ENCODE data around the gene ENG.
"Not testable (repeated sequence)": the region's sequence is repeated elsewhere in the genome, so short reads cannot be mapped to it uniquely, and the experiment has no call there.

ENG gene

GRCh38 chr9:127878001-127878651 is 23.7 kb upstream of the ENG start:
- no peak for DNase-seq

- no peak for DNase-seq
Observed at GRCh38 chr9:127877566-127877998, 23.1 kb upstream of the ENG start, which contains the start of gene AK1. Gene AK1, minus strand, starts transcription at chr9:127877675. Its CDS starts 3,058 bp downstream, at chr9:127874617.

DNA sequence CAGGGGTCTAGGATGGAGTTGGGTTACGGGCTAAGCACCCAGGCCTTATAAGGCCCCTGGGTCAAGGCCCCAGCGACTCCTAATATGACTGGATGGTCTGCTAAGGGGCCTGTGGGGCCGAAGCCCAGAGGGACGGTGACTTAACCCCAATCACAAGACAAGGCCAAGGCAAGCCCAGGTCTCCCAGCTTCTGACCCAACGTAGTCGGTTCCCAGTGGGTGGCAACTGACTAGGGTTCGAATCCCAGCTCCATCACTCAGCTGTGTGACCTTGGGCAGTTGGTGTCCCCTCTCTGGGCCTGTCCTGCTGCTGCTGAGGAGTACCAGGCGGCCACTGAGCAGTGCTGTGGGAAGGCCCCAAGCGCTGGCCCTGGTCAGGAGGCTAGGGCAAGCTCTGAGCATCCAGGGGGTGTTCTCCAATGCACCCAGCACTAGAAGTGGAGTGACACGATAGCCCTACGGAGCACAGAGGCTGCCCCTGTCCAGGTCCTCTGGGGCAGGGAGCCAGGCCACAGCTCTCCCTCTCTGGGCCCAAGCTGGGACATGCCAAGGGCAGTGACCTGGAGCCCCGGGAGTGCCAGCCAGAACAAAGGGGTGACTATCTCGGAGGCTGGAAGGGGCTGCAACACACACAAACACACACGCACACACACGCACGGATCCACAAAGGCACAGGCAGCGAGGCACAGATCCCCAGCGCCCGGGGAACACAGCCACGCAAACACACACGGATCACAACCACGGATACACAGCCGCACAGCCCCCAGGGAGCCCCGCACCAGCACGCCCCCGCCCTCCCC is 22.5 kb upstream of the ENG start:
- DNase-seq = no peak

DNA sequence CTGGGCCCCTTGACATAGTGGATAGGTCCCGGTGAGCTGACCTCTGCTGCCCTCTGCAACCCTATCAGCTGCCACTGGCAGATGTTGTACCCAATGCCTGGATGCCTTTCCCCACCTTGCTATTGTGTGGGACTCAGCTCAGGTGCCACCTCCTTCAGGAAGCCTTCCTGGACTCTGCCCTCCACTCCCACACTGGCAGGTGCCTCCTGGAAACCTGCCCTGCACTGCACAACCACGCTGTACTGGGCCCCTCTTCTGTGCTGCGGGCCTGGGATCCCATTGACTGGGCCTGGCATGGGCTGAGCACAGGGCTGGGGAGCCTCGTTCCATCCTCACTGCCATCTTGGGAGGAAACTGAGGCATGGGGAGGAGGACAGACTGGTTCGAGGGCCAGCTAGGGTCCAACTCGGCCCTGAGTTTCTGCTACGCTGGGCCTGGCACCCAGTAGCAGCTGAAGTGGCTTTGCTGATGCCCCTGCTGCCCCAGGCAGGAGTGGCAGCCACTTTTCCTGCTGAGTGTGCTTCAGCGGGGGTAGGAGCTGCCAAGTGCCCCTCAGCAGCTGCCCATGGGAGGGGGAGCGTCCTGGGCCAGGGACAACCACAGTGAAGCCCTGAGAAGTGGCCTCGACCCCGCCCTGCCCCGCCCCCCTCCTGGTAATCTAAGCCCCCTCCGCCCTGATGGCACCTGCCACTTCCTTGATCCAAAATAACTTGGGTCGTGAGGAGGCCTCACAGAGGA is 21.7 kb upstream of the ENG start:
- DNase-seq = no peak

DNA sequence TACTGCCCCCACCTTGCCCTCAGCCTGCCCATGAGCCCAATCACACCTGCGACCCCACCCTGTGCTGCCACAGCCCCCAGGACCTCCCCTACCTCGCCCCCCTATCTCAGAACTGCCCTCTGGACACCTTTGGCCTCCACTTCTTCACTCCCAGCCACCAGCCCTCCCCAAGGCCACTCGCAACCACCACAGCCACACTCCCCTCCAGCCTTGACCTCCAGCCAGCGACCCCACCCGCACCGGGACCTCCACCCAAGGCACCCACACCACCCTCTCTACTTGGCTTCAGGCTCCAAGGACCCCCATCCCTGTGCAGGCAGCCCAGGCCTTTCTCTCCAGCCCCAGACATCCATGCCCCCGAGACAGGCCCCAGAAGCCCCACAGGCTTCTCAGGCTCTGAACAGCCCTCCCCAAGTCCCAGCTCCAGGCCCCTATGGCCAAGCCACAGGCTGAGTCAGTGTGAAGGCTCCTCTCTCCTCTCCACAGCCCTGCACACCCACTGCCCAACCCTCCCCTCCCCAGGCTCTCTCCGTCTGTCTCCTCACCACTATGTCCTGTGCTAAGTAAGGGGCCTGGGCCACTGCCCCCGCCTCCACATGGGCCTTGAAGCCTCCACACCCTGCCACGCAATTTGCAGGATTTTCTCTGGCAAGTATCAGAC is 21.0 kb upstream of the ENG start:
- DNase-seq = no peak

DNA sequence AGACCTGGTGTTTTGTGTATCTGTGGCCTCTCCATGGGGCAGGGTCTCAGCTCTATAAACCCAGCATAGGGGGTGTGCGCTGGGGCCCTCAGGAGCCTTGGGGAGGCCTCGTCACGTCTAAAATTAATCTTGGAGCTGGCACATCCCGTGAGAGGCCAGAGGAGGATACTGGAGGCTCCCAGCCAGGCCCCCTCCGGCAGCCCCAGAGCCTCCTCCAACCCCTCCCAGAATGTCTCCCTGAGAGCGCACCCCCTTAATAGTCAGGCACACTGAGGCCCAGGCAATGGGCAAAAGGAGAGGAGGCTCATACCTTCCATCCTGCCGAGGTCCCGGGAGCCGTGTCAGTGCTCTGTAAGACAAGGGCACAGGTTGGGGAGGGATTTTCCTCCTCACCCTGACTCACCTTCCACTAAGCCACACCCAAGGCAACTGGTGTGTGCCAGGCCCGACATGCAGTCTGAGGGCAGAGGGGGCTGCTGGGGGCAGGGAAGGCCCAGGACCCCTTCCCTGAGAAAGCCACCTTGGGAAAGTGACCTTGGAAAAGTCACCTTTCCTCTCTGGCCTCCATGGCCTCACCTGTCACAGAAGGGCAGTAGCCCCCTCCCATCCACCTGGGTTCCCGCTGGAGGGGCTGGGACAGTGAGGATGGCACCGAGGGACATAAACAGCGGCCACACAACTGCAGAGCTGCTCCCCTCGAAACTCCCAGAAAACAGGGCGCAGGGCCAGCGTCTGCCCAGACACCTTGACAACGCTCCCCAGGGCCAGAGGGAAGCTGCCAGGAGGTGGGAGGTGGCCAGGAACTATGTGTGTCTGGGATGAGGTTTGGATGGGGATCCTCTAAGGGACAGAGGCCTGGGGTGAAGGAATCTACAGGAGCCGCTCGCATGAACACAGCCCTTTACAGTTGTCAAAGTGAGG is 20.1 kb upstream of the ENG start:
- no peak for DNase-seq

DNA sequence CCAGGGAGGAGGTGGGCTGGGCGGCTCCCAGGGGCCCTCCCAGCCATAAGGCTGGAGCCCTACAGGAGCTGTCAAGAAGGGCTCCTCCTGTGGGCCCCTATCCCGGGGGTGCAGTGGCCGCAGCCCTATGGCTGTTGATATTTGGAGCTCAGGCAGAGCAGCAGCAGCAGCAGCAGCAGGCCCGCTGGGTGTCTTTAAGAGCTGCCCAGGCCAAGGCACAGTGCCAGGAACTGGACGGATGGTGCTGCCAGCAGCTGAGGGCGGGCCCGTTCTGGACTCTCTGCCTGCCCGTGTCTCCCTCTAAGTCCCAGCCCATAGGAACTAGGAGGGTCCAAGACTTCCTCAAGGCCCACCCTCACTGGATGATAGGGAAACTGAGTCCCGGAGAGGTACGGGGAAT is 19.4 kb upstream of the ENG start:
- DNase-seq = no peak

DNA sequence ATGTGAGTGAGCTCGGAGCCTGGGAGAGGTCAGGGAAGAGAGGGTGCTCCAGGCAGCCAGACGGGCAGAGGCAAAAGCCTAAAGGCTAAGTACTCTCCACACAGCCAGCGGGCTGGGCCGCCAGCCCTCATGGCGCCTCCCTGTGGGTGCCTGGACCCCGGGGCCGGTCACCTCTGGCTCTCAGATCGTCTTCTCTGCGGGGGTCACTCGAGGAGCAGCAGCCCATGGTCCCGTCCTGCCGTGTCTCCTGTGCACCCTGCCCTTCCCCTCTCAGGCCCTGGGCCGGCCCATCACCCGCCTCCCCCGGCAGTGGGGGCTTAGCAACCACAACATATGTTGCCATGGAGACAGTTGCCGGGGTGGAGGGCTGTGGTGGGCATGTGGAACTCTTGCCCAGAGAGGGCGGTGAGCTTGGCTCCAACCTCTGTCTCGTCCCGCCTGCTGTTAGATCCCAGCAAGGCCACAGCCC is 18.8 kb upstream of the ENG start:
- no peak for DNase-seq

DNA sequence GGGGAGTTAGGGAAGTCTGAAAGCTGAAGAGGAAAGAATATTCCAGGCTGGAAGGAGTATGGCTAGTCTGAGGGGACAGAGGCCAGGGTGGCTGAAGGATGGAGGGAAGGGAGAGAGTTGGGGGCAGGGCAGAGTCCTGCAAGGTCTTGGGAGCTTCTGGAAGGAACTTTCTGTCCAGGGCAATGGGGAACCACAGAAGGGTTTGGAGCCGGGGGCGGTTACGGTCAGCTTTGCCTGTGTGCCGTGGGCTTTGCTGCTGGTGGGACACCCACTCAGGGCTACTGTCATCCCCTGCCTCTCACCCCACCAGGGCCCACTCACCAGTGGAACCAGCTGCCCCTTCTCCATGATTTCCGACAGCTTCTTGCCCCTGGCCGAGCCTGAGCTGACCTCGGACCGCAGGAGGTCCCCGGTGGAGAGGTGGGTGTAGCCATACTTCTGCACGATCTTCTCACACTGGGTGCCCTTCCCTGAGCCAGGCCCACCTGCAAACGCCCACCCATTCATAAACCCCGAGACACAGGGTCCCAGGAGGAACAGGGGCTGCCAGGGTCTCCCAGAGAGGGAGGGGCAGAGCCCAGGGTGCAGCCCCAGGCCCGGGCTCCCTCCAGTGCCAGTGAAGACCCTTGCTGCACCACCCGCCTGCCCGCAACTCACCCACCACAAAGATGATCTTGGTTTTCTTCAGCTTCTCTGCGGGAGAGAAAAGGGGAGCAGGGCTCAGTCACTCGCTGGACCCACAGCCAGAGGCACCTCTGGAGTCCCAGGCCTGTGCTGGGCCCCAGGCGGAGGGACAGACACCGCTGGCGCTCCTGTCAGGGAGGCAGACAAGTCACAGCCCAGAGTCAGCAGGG is 18.1 kb upstream of the ENG start:
- no peak for DNase-seq

- DNase-seq = no peak
Observed at GRCh38 chr9:127871531-127871930, 17.1 kb upstream of the ENG start.

- no peak for DNase-seq
Observed at GRCh38 chr9:127870887-127871286, 16.4 kb upstream of the ENG start.

DNA sequence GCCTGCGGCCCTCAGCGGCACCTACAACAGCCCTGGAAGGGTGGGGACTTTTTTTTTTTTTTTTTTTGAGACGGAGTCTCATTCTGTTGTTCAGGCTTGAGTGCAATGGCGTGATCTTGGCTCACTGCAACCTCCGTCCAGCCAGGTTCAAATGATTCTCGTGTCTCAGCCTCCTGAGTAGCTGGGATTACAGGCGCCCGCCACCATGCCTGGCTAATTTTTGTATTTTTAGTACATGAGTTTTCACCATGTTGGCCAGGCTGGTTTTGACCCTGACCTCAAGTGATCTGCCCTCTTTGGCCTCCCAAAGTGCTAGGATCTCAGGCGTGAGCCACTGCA is 15.7 kb upstream of the ENG start:
- DNase-seq = not testable (repeated sequence)

DNA sequence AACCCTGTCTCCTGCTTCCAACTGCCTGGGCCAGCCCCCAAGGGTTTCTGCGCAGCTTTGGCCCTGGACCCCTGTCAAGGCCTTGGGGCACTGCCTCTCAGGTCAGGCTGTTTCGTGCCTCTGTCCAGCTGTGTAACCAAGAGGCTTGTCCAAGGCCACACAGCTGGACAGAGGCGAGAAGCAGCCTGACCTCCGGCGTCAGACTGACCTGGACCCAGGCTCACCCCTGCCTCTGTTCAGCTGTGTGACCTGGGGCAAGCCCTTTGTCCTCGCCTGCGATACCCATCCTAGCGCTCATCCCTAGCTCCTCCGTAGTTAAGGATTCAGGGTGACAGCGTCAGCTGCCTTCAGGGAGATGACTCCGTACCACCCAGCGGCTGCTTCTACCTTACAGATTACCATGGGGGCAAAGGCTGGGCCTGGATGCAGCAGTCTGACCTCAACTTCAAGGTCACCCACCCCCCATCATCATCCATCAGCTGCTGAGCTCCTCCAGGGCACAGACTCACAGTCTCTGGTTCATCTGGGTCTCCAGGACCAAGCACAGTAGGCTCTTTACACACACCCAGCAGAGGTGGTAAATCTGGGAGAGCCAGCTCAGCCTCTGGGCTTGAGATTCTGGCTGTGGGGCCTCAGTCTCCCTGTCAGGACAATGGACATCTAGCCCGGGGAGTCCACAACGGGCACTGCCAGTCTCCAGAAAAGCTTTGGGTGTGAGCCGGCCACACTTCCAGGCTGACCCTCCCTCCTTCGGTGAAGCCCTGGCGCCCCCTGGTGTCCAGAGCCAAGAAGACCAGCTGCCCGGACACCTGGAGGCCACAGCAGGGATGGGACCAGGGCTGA is 15.1 kb upstream of the ENG start:
- peak; percentile 82 to 84 for DNase-seq

- DNase-seq = no peak
Observed at GRCh38 chr9:127868278-127868902, 13.9 kb upstream of the ENG start.

DNA sequence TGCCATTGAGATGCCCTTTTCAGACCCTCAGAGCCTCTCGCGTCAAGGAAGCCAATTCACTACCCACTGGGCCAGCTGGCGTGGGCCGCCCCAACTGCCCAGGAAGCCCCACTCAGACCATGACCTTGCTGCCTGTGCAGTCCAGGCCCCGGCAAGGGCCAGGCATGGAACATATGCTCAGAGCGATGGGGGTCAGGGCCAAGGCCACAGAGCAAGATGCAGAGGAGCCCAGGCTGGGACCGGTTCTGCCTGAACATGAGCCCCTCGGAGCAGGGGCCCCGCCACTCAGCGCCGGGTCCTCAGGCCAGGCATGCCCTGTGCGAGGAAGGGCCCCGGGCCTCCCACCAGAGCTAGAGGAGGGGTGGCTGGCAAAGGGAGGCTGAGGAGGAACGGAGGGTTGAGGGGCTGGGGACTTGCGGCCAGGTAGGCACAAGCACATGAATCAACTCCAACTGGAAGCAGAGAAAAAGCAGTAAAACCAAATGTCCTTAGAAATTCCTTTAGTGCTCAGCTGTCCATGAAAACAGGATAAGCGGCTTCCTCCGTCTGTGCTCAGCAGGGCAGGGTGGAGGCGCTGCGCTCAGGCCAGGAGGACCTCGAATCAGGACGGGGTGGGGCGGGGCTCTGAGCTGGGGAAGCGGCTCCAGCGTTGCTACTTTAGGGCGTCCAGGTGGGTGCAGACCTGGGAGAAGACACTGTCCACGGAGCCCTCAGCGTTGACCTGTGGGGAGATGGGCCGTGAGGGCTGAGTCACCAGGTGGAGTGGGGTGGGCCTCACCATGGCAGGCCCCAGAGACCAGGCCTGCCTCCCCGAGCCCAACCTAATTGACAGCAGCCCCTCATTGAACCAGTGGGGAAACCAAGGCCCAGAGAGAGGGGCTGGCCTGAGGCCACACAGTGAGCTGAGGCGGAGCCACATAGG is 13.2 kb upstream of the ENG start:
- no peak for DNase-seq

GRCh38 chr9:127866535-127866934 is 12.1 kb upstream of the ENG start:
- peak in 1 of 2 donors; percentile 25 for DNase-seq

GRCh38 chr9:127865645-127866464 is 11.4 kb upstream of the ENG start:
- DNase-seq = peak in 1 of 2 donors; percentile 25

Measured in CD4-positive, alpha-beta T cell treated with Interleukin-4 for 1 hour (primary cell).